GM18498 (cell line): ENCODE results near the gene TM2D3.

Source experiments
- ATAC-seq: cut with Tn5 transposase; IDR thresholded peaks from one replicate; pipeline ENCODE4 v1.9.1; 2021; ENCODE audit warnings: mild to moderate bottlenecking, moderate library complexity; ENCODE audit not compliant: unreplicated experiment

Gene TM2D3, protein sequence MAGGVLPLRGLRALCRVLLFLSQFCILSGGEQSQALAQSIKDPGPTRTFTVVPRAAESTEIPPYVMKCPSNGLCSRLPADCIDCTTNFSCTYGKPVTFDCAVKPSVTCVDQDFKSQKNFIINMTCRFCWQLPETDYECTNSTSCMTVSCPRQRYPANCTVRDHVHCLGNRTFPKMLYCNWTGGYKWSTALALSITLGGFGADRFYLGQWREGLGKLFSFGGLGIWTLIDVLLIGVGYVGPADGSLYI

DNA sequence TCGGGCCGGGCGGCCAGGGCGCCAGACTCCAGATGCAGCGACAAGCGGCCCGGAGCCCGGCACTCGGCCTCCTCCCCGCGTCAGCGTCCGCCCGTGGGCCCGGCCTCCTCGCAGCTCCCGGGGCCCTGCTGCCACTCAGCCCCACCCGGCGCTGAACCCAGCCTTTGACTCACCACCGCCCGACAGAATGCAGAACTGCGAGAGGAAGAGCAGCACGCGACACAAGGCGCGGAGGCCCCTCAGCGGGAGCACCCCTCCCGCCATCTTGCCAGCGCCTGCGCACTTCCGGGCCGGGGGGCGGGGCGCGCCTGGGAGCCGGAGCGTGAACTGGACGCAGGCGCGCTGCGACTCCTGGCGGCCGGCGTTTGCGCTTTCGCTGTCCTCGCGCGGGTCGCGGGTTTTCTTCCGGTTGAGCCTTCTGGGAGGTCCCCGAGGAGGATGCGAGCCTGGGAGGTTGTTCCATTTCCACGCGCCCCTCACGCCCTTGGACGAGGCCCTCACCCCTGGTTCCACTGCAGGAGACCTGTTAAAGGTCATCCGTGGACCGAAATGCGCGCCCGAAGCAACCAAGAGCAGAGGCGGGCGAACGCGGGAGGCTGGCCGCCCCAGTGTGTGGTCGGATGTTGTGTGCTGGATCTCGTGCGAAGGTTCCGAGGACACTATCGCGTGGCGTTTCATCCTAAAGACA lies at the start of gene TM2D3:
Gene TM2D3, minus strand, starts transcription at position 284 of the 688 bp plus-strand sequence. Its CDS starts 20 bp downstream, at position 264.
- peak; percentile 91 for ATAC-seq

DNA sequence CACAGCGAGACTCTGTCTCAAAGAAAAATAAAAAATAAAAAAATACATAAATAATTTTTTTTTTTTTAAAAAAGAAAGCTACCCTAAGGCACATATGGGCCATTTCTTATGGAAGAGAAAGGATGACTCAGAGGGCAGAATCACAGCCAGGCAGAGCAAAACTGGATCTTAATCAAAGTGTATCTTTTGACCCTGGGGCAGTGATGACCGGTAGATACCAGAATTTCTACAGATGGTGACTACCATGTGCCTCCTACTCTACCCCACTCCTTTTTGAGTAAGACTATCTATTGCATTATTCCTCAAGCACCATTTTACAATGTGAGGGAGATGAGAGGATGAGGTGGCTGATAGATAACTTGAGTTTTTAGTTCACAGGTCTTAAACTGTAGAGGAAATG lies 46.1 kb upstream of the TM2D3 start:
- ATAC-seq, result no peak

DNA sequence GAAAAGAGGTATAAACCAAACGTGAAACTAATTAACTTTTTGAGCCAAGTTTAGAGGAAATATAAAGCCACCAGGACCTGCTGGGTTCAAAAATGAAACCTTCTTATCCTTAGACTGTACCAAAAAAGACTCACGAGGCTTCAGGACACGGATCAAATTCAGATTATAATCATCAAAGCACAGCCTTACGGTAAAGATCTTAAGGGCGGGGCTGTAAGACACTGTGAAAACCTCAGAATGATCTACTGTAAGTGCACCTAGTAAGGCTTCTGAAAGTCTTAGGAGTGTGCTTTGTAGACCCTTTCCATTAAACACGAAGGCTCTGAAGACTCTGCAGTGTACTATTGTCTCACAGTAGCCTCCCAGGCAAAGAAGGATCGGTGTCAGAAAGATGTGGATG lies 45.3 kb upstream of the TM2D3 start:
- ATAC-seq, result no peak

DNA sequence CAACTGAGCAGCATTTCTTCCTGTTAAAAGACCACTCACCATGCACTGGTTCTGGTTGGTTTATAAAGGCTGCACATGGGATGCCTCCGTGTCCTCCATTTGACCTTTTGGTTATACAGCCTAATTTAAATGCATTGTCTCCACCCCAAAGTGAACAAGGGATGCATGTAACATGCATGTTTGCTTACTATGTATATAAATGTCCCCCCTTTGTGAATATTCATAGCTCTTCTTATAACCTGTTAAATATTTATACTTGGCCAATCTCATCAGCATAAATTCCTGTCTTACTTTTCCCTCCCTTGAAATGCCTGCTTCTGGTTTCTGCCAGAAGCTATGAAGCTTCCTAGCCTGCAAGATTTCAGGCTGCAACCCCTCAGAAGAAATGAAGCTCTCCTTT lies 44.6 kb upstream of the TM2D3 start:
- no peak for ATAC-seq

DNA sequence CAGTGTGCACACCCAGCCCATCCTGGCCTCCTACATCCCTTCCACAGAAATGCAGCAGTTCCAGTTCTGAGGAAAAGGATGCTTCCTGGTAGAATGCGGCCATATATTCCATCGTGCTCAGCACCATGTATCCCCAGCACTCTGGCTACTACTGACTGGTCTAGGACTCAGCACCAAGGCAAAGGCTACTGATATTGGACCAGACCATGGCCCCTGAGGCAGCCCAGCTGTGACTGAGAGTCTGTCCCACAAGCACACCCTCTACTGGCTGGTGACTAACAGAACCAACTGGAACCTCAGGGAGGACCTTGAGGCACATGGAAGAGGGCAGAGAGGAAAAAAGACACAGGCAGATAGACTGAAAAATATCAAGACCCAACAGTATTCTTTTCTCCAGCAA lies 42.1 kb upstream of the TM2D3 start:
- ATAC-seq, result no peak

DNA sequence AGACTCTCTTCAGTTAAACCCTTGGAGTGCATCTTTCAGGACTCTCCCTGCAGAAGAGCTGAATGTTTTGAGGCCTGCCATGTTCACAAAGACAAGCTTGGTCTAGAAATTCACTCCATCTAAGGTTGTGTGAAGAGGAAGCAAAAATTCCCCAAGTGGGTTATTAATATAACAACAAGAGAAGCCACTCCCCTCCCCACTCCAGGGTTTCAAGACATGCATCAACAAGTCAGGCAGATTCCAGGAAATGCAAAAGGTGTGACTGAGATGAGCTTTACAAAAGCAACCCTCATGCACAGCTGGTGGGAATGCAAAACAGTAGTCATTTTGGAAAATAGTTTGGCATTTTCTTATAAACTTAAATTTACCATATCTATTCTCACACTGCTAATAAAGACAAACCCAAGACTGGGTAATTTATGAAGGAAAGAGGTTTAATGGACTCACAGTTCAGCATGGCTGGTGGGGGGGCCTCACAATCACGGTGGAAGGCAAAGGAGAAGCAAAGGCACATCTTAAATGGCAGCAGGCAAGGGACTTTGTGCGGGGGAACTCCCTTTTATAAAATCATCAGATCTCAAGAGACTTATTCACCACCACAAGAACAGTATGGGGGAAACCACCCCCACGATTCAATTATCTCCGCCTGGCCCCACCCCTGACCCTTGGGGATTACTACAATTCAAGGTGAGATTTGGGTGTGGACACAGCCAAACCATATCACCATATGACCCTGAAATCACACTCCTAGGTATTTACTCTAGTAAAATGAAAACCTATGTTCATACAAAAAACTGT lies 40.8 kb upstream of the TM2D3 start:
- ATAC-seq, result no peak

DNA sequence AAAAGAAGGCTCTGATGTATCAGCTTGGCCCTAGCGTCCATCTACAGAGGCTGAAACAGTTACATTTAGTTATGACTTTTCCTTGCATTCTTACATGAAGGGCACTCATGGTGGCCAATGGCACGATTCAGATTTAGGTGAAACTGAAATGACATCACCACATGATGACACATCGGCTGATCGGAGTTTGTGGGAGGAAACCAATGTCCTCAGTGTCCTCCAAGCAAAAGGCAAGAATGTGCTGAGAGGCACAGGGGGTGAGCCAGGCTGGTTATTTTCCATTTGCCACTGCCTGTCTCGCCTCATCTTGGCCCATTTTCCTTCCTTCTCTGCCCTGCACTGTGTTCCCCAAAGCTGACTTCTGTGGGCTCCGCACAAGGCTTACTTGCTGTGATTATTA lies 37.7 kb upstream of the TM2D3 start:
- no peak for ATAC-seq

DNA sequence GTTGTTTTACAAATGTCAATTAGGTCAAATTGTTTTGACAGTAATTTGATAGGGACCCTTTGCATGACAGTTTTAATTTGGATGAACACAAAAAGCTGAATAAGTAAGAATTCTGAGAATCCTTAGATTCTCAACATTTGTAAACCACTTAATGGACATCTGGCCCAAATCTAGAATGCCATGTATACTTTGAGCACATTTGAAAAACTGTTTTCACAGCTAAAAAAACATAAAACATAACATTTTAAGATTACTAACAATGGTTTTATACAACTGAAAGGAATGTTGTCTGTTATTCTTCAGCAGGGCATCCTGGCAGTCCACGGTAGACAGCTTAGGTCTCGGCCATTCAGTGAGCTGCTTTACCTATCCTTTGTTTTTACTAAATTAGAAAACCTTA lies 34.5 kb upstream of the TM2D3 start:
- no peak for ATAC-seq

DNA sequence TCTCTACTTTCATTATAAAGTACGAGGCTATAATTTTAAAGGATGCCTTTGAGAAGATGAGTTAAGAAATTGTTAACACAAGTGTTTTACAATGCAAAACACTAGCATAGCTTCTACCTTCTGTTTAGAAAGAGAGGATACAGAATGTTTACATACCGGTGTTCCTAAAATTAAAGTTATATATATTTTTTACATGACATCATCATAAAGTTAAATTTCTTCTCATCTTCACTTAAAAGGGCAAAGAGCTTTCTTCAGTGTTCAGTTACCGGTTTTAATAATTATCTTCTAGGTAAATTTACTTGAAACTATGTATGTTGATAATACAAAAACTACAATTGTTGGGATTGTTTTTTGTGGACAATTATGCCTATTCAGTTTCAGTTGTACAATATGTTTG lies 32.7 kb upstream of the TM2D3 start:
- ATAC-seq, result no peak

DNA sequence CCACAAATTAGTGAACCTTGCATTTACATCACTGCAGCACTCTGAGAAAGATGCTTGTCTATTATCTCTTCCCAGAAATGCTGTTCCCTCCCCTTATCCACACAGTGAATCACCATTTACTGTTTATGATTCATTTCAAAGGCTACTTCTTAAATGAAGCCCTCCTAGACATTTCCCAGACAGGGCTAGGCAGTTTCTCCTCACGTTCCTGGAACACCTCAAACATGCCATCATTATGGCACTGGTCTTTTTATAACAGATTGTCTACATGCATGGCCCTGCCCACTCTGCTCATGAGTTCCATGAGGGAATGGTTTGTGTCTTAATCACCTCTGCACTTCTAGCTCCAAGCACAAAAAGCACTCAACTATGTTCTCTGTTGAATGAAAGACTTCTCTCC lies 32.2 kb upstream of the TM2D3 start:
- no peak for ATAC-seq

DNA sequence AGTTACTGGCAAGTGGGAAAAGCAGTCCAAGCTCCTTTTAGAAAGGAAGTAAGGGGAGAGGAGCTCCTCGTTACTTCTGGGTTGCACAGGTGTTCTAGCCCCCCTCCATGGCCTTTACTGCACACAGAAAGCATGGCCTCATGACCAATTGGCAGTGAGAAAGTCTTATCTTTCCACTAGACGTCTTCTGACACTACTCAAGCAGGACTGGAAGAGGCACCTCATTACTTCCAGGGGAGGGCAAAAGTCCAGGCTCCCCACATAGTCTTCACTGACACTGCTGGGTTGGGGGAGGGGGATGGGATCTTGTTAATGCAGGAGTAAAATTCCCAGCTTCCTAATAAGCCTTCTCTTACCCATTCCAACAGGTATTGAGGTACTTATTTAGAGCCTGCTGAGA lies 27.6 kb upstream of the TM2D3 start:
- no peak for ATAC-seq

DNA sequence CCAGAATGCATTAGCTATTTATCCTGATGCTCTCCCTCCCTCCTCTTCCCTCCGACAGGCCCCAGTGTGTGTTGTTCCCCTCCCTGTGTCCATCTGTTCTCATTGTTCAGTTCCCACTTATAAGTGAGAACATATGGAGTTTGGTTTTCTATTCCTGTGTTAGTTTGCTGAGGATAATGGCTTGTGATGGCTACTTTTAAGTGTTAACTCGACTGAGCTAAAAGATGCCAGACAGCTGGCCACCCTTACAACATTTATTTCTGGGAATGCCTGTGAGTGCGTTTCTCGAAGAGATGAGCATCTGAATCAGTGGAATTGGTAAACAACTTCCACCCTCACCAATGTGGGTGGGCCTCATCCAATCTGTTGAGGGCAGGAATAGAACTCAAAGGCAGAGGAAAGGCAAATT lies 24.7 kb upstream of the TM2D3 start:
- no peak for ATAC-seq

DNA sequence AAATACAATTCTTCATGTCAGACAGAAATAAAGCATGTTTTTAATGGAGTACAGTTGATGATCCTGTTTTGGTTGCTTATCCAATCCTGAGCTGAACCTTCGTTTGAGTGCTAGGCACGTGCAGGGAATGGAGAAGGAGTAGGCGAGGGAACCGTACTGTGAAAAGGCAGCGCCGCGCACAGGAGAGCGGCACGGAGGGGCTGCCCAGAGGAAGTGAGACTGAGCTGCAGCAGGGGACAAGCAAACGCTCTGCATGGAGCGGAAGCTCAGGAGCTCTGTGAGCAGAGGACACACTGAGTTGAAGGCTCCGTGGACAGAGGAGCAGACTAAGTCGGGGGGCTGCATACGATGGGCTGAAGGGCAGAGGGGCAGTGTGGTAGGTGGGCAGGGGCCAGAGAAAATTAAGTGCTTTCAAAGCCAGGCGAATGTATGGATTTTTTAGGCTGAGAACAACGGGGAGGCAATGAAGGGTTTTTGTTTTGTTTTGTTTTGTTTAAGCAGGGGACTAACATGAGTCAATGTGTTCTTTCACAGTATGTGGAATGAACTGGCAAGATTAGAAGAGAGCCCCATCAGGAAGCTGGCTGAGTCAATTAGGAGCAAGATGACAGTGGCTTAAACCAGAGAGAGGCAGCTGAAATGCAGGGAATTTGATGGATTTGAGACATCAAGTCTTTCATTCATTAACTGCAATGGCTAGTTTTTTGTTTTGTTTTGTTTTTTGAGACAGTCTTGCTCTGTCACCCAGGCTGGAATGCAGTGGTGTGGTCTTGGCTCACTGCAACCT lies 23.8 kb upstream of the TM2D3 start:
- no peak for ATAC-seq

DNA sequence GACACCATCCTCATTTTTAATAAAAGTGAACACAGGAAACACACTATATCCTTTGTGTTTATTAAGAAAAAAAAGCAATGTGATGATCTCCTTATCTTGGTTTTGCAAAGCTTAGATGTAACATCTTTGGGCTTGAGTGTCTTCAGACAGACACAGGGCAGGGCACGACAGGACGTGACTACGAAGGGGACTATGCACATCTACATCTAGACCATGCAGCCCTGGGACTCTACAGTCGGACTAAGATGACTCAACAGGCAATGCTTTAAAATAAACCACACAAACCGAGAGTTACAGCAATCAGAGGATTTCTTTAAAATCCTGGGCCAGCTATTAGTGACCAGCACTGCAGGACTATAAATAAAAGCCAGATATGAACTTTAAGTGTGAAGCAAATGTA lies 22.8 kb upstream of the TM2D3 start:
- no peak for ATAC-seq

DNA sequence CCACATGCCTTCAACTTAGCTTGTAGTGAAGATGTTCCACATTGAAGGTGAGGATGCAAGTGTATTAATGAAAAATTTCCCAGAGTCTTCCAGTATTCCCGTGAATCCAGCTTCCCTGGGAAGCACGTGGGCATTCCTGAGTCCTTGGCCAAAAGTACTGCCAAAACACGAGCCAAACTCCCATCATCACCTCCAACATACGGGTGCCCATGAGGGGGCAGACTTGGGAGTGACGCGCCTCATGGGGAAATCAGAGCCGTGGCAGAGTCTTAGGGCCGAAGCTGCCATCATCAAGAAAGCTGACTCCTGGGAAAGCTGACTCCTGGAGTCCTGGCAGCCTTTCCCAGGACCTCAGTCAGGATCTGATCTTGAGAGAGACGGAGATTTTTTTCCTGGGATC lies 20.1 kb upstream of the TM2D3 start:
- ATAC-seq, result no peak

DNA sequence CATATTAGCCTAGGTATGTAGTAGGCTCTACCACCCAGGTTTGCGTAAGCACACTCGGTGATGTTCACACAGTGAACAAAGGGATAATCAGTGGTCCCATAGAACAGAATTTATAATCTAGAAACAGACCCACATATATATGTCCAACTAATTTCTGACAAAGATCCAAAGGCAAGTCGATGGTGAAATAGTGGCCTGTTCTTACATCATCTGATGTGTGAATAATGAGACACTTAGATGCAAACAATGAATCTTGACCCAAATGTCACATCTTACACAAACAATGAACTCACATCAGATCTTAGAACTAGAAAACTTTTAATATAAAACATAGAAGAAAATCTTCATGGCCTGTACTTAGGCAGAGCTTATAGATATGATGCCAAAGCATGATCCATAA lies 17.6 kb upstream of the TM2D3 start:
- no peak for ATAC-seq

DNA sequence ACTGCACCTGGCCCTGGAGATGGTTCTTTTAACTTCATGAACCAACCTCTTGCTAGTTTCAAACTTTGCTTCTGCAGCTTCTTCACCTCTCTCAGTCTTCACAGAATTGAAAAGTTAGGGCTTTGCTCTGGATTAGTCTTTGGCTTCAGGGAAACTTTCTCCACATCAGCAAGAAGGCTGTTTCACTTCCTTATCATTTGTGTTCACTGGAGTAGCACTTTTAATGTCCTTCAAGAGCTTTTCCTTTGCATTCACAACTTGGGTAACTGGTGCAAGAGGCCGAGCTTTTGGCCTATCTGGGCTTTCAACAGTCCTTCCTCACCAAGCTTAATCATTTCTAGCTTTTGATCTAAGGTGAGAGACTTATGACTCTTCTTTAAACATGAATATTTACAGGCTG lies 15.7 kb upstream of the TM2D3 start:
- no peak for ATAC-seq

DNA sequence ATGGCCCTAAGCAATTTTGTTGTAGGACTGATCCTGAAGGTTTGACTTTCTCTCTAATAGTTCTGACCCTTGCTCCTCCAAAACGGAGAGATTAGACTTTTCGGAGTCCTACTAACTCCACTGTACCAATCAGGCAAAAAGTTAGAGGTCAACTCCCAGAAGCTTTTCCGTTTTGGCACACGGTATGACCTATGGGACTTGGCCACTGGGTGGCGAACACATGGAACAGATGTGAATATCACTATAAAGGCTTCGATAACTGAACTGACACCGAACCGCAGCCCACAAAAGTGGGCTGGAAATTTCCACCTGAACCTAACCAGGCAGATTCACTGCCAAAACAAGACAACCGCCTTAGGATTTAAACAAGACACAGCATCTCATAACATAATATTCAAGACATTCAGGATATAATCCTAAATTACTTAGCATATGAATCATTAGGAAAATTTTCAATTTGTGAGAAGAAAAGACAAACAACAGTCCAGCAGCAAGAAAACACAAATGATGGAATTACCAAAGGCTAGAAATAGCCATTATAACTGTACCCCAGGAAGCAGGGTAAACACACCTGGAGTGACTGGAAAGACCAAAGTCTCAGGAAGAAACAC lies 12.2 kb upstream of the TM2D3 start:
- ATAC-seq, result no peak

DNA sequence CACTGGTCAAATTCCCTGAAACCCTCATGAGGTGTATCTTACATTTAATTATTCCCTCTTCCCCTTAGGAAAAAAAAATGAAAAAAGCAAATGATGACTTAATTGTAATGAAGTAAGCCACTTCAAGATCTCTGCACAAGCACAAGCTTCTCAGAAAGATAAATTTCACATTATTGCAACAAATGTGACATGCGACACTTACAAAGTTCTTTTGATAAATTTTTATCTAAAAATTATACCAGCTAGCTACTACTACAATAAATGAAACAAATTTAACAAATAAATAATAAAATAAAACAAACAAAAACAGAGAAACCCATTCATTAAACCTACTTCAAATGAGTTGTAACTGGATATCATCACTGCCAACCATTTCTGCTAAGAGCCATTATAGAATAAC lies 10.0 kb upstream of the TM2D3 start:
- ATAC-seq, result no peak

DNA sequence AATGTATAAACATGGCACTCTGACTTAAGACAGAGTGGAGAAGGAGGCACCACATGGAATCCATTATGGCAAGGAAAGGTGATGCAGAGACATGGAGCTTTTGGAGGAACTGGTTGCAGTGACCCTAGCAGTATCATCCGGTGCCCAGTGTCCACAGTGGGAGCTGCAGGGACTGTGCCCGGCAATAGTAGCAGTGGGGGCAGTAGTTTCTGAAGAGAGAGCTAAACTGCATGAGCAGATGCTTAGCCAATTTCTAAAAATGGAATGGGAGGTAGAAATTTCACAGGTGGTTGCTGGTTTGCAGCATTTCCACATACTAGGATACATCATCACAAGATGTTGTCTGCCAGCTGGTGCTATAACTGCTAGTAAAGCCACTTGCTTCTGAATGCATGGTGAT lies 7.8 kb upstream of the TM2D3 start:
- ATAC-seq, result no peak
